NCI-H2171 (cell line): ENCODE data around the gene ZC3H8.
A peak's percentile ranks its signal among the peaks of the same experiment; 100 is the strongest.
"Not testable (repeated sequence)": the region's sequence is repeated elsewhere in the genome, so short reads cannot be mapped to it uniquely, and the experiment has no call there.

Experiments
- DNase-seq: peaks from one replicate; lab custom pipeline; 2025; lab: John Stamatoyannopoulos, UW

The ZC3H8 gene

GRCh38 chr2:112254466-112255240 lies at the start of gene ZC3H8:
Gene ZC3H8 (minus strand): TSS chr2:112255042. CDS start chr2:112254981, 61 bp downstream.
- peak; percentile 91 for DNase-seq

GRCh38 chr2:112304298-112304941 lies 49.6 kb upstream of the ZC3H8 start:
- no peak for DNase-seq

- DNase-seq, result no peak
These were observed 47.1 kb upstream of the ZC3H8 start for GRCh38 chr2:112301973-112302372.

DNA sequence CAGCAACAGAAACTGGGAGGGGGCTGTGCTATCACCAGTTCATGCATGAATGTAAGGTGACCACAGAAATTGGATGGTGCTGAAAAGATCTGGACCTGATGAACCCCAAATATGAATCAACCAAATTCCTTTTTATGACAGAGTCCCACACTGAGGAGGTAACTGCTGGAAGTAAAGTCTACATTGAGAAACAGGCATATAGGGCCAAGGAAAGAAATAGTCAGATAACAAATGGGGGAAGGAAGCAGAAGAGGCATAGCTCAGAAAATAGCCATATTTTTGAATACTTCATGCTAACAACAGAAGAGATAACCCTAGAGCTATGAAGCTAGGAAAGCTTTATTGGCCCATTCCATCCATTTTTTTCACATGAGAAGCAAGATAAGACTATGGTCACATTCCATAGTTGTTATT lies 46.3 kb upstream of the ZC3H8 start:
- DNase-seq, result no peak

- DNase-seq, result no peak
These were observed 41.6 kb upstream of the ZC3H8 start for GRCh38 chr2:112296407-112296806.

GRCh38 chr2:112295407-112296078 lies 40.7 kb upstream of the ZC3H8 start:
- DNase-seq, result no peak

GRCh38 chr2:112293636-112294401 lies 39.0 kb upstream of the ZC3H8 start:
- no peak for DNase-seq

DNA sequence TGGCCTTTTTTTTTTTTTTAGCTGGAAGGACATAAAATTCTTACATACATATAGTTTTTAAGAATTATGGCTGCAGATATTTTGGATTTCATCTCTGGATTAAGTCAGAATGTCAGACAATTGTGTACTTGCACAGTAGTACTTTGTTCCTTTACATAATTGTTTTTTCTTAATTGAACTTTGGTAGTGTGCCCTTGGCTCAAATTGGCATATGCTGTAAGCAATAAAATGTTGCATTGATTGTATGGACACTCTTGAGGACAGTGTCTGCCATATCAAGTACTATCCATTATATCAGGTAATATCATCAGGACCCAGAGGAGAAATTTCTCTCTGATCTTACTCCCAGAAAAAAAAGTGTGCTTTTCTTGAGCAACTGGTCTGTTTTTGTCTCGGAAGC lies 35.8 kb upstream of the ZC3H8 start:
- no peak for DNase-seq

- DNase-seq, result no peak
These were observed 35.2 kb upstream of the ZC3H8 start for GRCh38 chr2:112290088-112290487.

GRCh38 chr2:112283535-112283934 lies 28.7 kb upstream of the ZC3H8 start:
- not testable (repeated sequence) for DNase-seq

GRCh38 chr2:112282066-112282465 lies 27.2 kb upstream of the ZC3H8 start:
- DNase-seq, result not testable (repeated sequence)

DNA sequence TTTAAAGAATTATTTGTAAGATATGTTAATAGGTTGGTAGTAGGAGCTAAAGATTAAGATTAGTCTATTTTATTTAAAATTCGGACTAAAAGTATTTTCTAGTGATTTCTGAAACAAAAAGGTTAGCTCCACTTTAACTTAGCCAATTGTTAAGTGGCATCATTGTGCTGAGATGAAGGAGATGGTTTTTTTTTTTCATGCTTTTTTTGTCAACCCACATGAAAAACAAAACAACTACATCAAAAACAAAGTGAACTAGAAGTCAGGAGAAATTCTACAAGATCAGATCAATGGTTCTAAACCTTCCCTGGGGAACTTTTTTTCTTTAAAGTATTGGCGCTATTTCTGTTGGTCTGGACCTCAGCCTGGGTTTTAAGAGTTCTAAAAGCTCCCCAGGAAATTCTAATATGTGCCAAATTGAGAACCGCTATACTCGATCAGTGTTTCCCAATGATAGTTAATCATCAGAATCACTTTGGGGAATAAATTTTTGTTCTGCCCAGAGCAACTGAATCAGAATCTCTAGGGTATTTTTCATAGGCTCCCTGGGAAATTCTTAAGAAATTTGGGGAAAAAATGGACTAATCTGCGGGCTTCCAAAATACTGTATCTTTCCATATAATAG lies 22.9 kb upstream of the ZC3H8 start:
- no peak for DNase-seq

DNA sequence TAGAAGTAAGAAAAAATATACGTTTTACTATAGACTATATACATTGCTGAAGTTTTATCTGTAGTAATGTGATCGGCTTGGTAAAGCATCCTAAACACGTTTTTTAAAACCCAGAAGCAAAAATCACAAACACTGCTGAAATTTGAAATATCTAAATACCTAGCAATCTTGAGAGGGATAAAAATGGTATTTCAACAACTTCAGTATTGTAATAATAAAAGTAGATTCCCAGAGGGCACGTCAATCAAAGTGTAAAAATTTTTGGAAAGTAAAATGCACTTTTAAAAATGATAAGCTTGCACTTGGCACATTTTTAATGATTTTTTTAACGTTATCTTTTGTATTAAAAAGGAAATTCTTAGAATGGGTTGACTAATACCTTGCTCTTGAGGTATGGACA lies 22.1 kb upstream of the ZC3H8 start:
- no peak for DNase-seq

- peak; percentile 81 for DNase-seq
These were observed 21.3 kb upstream of the ZC3H8 start for GRCh38 chr2:112275887-112276773.

- DNase-seq, result peak; percentile 93
These were observed 20.6 kb upstream of the ZC3H8 start, which contains the start of gene ZC3H6 for GRCh38 chr2:112275311-112275886. Gene ZC3H6 (plus strand): TSS chr2:112275597. CDS start chr2:112275995, 398 bp downstream.

- no peak for DNase-seq
These were observed 18.5 kb upstream of the ZC3H8 start for GRCh38 chr2:112273349-112273748.

DNA sequence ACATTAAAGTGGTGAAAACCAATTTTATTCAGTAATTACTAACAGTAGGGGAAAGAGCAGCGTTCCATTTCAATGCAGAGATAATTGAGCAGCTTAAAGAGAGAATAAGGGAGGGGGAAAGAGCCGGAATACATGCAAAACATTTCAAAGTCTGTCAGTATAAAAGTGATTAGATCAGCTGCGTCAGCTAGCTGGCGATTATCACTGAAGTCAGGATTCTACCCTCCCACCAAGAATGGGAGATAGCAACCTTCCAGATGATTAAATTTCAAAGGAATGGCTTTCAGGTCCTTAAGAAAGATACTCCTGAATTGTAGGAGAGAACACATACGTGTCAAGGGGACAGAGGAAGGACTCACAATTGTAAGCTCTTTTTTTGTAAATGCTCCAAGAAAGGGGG lies 17.8 kb upstream of the ZC3H8 start:
- DNase-seq, result no peak

- DNase-seq, result no peak
These were observed 13.7 kb upstream of the ZC3H8 start for GRCh38 chr2:112268547-112268946.

- no peak for DNase-seq
These were observed 8.0 kb upstream of the ZC3H8 start for GRCh38 chr2:112262876-112263275.

- no peak for DNase-seq
These were observed 5.4 kb upstream of the ZC3H8 start for GRCh38 chr2:112260295-112260625.
